Lower lobe of right lung (tissue), 2 donors: ENCODE results near the gene IFIT3. TPM values are rescaled to one million over a fixed set of nuclear protein-coding genes. Genes with fewer than 3 reads are reported as not detected.

Source experiments
- ATAC-seq, 2 donors: fragments of 200-7000 bp; cut with Tn5 transposase; one replicate each; pipeline ENCODE4 v1.9.1; 2020 to 2022; ENCODE audit warnings: mild to moderate bottlenecking in 2 of 2, moderate library complexity in 2 of 2
- DNase-seq: peaks from one replicate; pipeline ENCODE4 v3.0.0-alpha.2; 2020
- H3K27ac ChIP-seq: fragments of 200-600 bp; one replicate; pipeline ENCODE4 v1.8.0; 2022
- H3K27me3 ChIP-seq: fragments of 200-600 bp; one replicate; pipeline ENCODE4 v1.8.0; 2022; ENCODE audit warnings: low read depth
- H3K36me3 ChIP-seq: fragments of 200-600 bp; one replicate; pipeline ENCODE4 v1.8.0; 2022; ENCODE audit warnings: mild to moderate bottlenecking
- H3K4me1 ChIP-seq: fragments of 200-600 bp; one replicate; pipeline ENCODE4 v1.8.0; 2022
- H3K4me3 ChIP-seq: fragments of 200-600 bp; one replicate; pipeline ENCODE4 v1.8.0; 2022; ENCODE audit warnings: mild to moderate bottlenecking
- H3K9me3 ChIP-seq: fragments of 200-600 bp; one replicate; pipeline ENCODE4 v1.8.0; 2022
- intact Hi-C: fragments of 100-400 bp; cut with DNase I; formaldehyde crosslinking; loops from one replicate; pipeline ENCODE4 v1.11.0; 2022
- total RNA-seq: library from RNA; stranded (reverse); fragmentation: NEBNext Ultra II Directional; extraction: Animal tissue kit (Norgen Biotek cat#: 25700); gene quantifications from one replicate; pipeline ENCODE4 v1.2.1, GENCODE V29; 2021
- TF ChIP-seq, protein P1 (sequence below): fragments of 200-600 bp; IDR thresholded peaks from one replicate; pipeline ENCODE4 v1.8.0; 2022; ENCODE audit warnings: antibody characterized with exemption, mild to moderate bottlenecking
- donor health status: DM: no; HTN: yes; CAD: no; lungs with severe emphysema.

IFIT3 gene
- total RNA-seq, 1 donor from 2014 or later = 117 TPM

DNA sequence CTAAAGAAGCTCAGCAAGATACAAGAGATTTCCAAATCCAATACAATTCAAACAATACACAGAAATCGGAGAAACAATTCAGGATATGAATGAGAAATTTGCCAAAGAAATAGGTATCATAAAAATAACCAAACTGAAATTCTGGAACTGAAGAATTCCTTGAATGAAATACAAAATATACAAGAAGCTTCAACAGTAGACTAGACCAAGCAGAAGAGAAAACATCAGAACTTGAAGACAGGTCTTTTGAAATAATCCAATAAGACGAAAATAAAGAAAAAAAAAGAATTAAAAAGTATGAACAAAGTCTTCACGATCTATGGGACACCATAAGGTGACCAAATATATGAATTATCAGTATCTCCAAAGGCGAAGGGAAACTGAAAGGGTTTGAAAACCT is 28.8 kb upstream of the IFIT3 start:
- Histone ChIP-seq H3K9me3 (no peaks in the 10 kb centered on the region), H3K4me3 (no peak overlapping the region), H3K4me1 (peaks cover 45% of the 10 kb centered on the region), H3K27me3 (no peaks in the 10 kb centered on the region), H3K27ac (no peak overlapping the region), H3K36me3 (no peaks in the 10 kb centered on the region)
- intact Hi-C loops = no loop called here
- ATAC-seq = no peak
- TF ChIP-seq, protein P1, sequence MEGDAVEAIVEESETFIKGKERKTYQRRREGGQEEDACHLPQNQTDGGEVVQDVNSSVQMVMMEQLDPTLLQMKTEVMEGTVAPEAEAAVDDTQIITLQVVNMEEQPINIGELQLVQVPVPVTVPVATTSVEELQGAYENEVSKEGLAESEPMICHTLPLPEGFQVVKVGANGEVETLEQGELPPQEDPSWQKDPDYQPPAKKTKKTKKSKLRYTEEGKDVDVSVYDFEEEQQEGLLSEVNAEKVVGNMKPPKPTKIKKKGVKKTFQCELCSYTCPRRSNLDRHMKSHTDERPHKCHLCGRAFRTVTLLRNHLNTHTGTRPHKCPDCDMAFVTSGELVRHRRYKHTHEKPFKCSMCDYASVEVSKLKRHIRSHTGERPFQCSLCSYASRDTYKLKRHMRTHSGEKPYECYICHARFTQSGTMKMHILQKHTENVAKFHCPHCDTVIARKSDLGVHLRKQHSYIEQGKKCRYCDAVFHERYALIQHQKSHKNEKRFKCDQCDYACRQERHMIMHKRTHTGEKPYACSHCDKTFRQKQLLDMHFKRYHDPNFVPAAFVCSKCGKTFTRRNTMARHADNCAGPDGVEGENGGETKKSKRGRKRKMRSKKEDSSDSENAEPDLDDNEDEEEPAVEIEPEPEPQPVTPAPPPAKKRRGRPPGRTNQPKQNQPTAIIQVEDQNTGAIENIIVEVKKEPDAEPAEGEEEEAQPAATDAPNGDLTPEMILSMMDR = no peak
- DNase-seq = no peak

DNA sequence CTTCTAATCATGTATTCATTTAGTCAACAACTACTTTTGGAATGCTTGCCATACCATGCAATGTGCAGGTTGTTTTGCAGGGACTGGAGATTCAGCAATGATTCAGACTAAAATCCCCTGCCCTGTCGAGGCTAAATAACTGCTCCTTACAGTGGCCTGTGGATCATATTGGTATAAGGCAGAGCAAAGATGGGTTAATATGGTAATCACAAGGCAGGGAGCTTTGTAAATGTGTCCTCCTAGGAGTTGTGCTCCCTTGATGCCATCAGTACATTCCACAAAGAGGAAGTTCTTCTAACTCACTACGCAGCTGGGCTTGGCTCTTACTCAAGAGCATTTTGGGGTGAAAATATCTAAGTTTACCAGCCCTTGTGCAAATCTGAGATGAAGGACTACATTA is 26.6 kb upstream of the IFIT3 start:
- ATAC-seq = peak; percentile 74 to 76

DNA sequence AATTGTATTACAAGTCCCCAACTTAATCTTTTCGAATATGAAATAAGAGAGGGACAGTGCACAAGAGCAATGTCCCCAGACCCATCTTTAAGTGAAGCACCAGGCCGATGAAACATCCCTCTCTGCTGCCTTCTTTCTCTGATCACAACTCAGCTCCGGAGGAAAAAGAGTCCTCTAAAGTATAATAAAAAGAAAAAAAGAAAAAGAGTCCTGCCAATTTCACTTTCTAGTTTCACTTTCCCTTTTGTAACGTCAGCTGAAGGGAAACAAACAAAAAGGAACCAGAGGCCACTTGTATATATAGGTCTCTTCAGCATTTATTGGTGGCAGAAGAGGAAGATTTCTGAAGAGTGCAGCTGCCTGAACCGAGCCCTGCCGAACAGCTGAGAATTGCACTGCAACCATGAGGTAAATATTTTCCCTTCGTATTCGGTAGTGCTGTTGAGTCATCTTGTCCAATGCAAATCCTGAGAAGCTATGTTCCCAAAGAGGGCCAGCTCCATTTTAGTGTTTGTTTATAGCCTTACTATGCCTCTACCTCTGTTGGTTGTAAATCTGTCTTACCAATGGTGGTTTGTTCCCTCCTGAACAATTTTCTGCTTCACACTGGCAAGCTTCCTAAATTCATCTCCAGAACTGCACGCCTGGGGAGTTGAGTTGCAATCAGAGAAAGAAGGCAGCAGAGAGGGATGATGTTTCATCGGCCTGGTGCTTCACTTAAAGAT is 25.9 kb upstream of the IFIT3 start, which contains the start of gene IFIT2:
IFIT2 (plus strand) TSS at position 326 of the 725 bp plus-strand sequence; CDS start at position 404, 78 bp downstream.
- ATAC-seq (peak; percentile 83 to 88), DNase-seq (no peak)
- intact Hi-C loops = no loop called here
- Histone ChIP-seq H3K9me3 (no peaks in the 10 kb centered on the region), H3K4me3 (peak within 1 kb of the TSS; percentile 66), H3K4me1 (peaks cover 33% of the 10 kb centered on the region), H3K27ac (peak within 1 kb of the TSS; percentile 93), H3K36me3 (peaks cover 13% of the 10 kb centered on the region), H3K27me3 (no peaks in the 10 kb centered on the region)
- TF ChIP-seq, protein P1 = no peak

More for the DNA sequence above, 26.6 kb upstream of the IFIT3 start:
- peak overlapping the region; percentile 93 for H3K27ac ChIP-seq
- no peaks in the 10 kb centered on the region for H3K27me3 ChIP-seq
- no peaks in the 10 kb centered on the region for H3K9me3 ChIP-seq
- intact Hi-C loops = no loop called here
- H3K4me1 ChIP-seq = peaks cover 40% of the 10 kb centered on the region
- peaks cover 6% of the 10 kb centered on the region for H3K36me3 ChIP-seq
- peak overlapping the region; percentile 66 for H3K4me3 ChIP-seq
- no peak for DNase-seq
- TF ChIP-seq, protein P1 = no peak

DNA sequence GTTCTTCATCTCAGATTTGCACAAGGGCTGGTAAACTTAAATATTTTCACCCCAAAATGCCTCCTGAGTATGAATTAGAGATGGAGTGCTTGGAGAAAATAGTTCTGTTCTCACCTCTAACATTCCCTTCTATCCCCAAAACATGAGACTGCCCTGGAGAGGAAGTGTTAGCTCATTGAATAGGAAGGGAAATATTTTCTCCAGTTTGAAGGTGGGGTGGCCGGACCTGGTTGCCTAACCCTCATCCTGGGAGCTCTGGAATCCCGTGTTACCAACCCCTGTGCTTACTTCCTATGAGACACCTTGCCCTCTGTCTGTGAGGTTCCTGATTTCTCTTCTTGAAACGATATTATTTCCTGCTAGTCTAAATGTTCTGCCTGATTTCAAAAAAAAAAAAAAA is 25.2 kb upstream of the IFIT3 start:
- peak overlapping the region; percentile 66 for H3K4me3 ChIP-seq
- ATAC-seq = peak; percentile 37 to 70
- TF ChIP-seq, protein P1 = no peak
- H3K27ac ChIP-seq = peak overlapping the region; percentile 93
- peaks cover 20% of the 10 kb centered on the region for H3K36me3 ChIP-seq
- H3K9me3 ChIP-seq = no peaks in the 10 kb centered on the region
- peaks cover 31% of the 10 kb centered on the region for H3K4me1 ChIP-seq
- DNase-seq = no peak
- H3K27me3 ChIP-seq = no peaks in the 10 kb centered on the region
- intact Hi-C loops = no loop called here

DNA sequence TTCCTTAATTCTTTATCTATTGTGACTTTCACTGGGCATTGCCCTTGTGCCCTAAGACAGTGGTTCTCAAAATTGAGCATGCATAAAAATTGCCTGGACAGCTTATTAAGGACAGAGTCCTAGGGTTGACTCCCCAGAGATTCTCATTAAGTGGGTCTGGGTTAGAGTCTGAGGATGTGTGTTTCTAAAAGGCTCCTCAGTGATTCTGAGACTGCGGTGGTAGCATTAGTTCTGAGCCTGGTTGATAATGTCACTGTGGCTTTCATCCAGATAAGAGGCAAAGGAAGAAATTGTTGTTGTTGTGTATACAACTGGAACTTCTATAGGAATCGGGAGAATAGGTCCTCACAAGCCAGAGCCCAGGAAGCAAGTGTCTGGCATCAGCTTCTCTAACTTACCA is 24.6 kb upstream of the IFIT3 start:
- ATAC-seq = no peak
- Histone ChIP-seq H3K4me3 (peak overlapping the region; percentile 66), H3K27ac (peak overlapping the region; percentile 93), H3K9me3 (no peaks in the 10 kb centered on the region), H3K36me3 (peaks cover 24% of the 10 kb centered on the region), H3K27me3 (no peaks in the 10 kb centered on the region), H3K4me1 (peaks cover 31% of the 10 kb centered on the region)
- intact Hi-C loops = no loop called here
- no peak for DNase-seq
- TF ChIP-seq, protein P1 = no peak
